SK-N-SH (cell line): Measurements from ENCODE around the gene XIAP. TPM values are rescaled to one million over a fixed set of nuclear protein-coding genes. Genes with fewer than 3 reads are reported as not detected.
A peak's percentile ranks its signal among the peaks of the same experiment; 100 is the strongest.

Experiments used
- CTCF ChIA-PET: fragments of 300-600, 350-600 bp; formaldehyde crosslinking; extraction: SDS; loops from one replicate; lab custom pipeline; 2021; lab: Yijun Ruan, JAX
- POLR2A ChIA-PET: fragments of 350-600 bp; sonication (Branson Sonifier 250); formaldehyde crosslinking; extraction: SDS; loops from one replicate; lab custom pipeline; 2020; ENCODE audit warnings: antibody characterized with exemption, inconsistent platforms; lab: Yijun Ruan, JAX
- DNase-seq: peaks from one replicate; pipeline ENCODE4 v3.0.0; 2012
- H2AFZ ChIP-seq: fragments of 200-600 bp; sonication (generic); 2 replicates; pipeline ENCODE4 v1.8.1; 2016; ENCODE audit warnings: antibody characterized with exemption, mild to moderate bottlenecking, low read depth
- H3F3A ChIP-seq: fragments of 200-600 bp; sonication (generic); replicated peaks from 2 replicates; pipeline ENCODE3; 2016; ENCODE audit warnings: antibody characterized with exemption, mild to moderate bottlenecking; ENCODE audit not compliant: insufficient read depth
- H3K27ac ChIP-seq, 2 experiments: fragments of 200-500 bp in 1 of 2; fragments of 200-600 bp in 1 of 2; sonication (Bioruptor generic) in 1 of 2; sonication (generic), shearing (Covaris generic) in 1 of 2; 2 replicates each; pipeline versions ENCODE4 v1.5.1 to v1.6.1; 2014 to 2016; ENCODE audit warnings: low read depth in 2 of 2, inconsistent platforms in 1 of 2, low read length in 1 of 2, mild to moderate bottlenecking in 1 of 2, mixed read lengths in 1 of 2
- H3K27me3 ChIP-seq: fragments of 200-600 bp; sonication (generic), shearing (Covaris generic); 2 replicates; pipeline ENCODE4 v1.6.1; 2016; ENCODE audit warnings: mixed run types; ENCODE audit not compliant: insufficient read depth
- H3K36me3 ChIP-seq, 2 experiments: fragments of 200-500 bp in 1 of 2; fragments of 200-600 bp in 1 of 2; sonication (Bioruptor generic) in 1 of 2; sonication (generic) in 1 of 2; replicated peaks in 1 of 2; 2 replicates each; pipeline versions ENCODE3 to v1.5.1; 2014 to 2016; ENCODE audit warnings: low read length in 1 of 2, mild to moderate bottlenecking in 1 of 2; ENCODE audit not compliant: insufficient read depth in 2 of 2, control insufficient read depth in 1 of 2
- H3K4me1 ChIP-seq, 2 experiments: fragments of 200-500 bp in 1 of 2; fragments of 200-600 bp in 1 of 2; sonication (Bioruptor generic) in 1 of 2; sonication (generic), shearing (Covaris generic) in 1 of 2; 2 replicates each; pipeline versions ENCODE4 v1.5.1 to v1.6.1; 2014 to 2016; ENCODE audit warnings: low read depth in 1 of 2, low read length in 1 of 2, mixed run types in 1 of 2; ENCODE audit not compliant: insufficient read depth in 2 of 2, control insufficient read depth in 1 of 2
- H3K4me2 ChIP-seq: fragments of 200-600 bp; sonication (generic), shearing (Covaris generic); 2 replicates; pipeline ENCODE4 v1.6.1; 2017; ENCODE audit warnings: mixed run types
- H3K4me3 ChIP-seq, 2 experiments: fragments of 200-500 bp in 1 of 2; fragments of 200-600 bp in 1 of 2; sonication (Bioruptor generic) in 1 of 2; sonication (generic), shearing (Covaris generic) in 1 of 2; 2 replicates each; pipeline versions ENCODE4 v1.5.1 to v1.8.1; 2014 to 2016; ENCODE audit warnings: low read depth in 2 of 2, inconsistent platforms in 1 of 2, low read length in 1 of 2, mild to moderate bottlenecking in 1 of 2, mixed read lengths in 1 of 2, moderate library complexity in 1 of 2
- H3K79me2 ChIP-seq: fragments of 200-600 bp; sonication (generic); 2 replicates; pipeline ENCODE4 v1.8.1; 2017; ENCODE audit warnings: mild to moderate bottlenecking; ENCODE audit not compliant: insufficient read depth
- H3K9ac ChIP-seq: fragments of 200-600 bp; sonication (generic); 2 replicates; pipeline ENCODE4 v1.6.1; 2017; ENCODE audit warnings: mixed run types
- H3K9me2 ChIP-seq: fragments of 200-600 bp; sonication (generic); 2 replicates; pipeline ENCODE4 v1.6.1; 2017; ENCODE audit warnings: mixed run types
- H3K9me3 ChIP-seq: fragments of 200-600 bp; sonication (generic); 2 replicates; pipeline ENCODE4 v1.6.1; 2017; ENCODE audit warnings: mixed run types, mild to moderate bottlenecking, moderate library complexity
- H4K20me1 ChIP-seq: fragments of 200-600 bp; sonication (generic); 2 replicates; pipeline ENCODE4 v1.6.1; 2017; ENCODE audit warnings: mild to moderate bottlenecking, mixed run types; ENCODE audit not compliant: insufficient read depth
- CTCF ChIP-seq: fragments of 200-600 bp; sonication (generic); IDR thresholded peaks from 2 replicates; pipeline ENCODE4 v1.6.1; 2017; ENCODE audit warnings: antibody characterized with exemption, mild to moderate bottlenecking, moderate library complexity
- ELF1 ChIP-seq: IDR thresholded peaks from 2 replicates; pipeline ENCODE4 v1.4.0; 2012
- EP300 ChIP-seq, 2 experiments: IDR thresholded peaks; 2 replicates each; pipeline versions ENCODE4 v1.4.0 to v1.6.1; 2012; ENCODE audit warnings: borderline replicate concordance in 1 of 2, low read depth in 1 of 2, low read length in 1 of 2
- FOSL2 ChIP-seq: IDR thresholded peaks from 2 replicates; pipeline ENCODE4 v1.4.0; 2012; ENCODE audit warnings: low read depth, mild to moderate bottlenecking, moderate library complexity, borderline replicate concordance
- FOXJ3 ChIP-seq: sonication (generic); formaldehyde crosslinking; IDR thresholded peaks from 2 replicates; pipeline ENCODE4 v1.5.1; 2020; ENCODE audit warnings: mild to moderate bottlenecking, missing genetic modification reagents
- FOXM1 ChIP-seq: IDR thresholded peaks from 2 replicates; pipeline ENCODE4 v1.4.0; 2012; ENCODE audit warnings: low read depth, mild to moderate bottlenecking
- GABPA ChIP-seq: IDR thresholded peaks from 2 replicates; pipeline ENCODE4 v1.4.0; 2012; ENCODE audit warnings: low read depth, mild to moderate bottlenecking
- GATA2 ChIP-seq: sonication (generic); formaldehyde crosslinking; IDR thresholded peaks from 2 replicates; pipeline ENCODE4 v1.5.0; 2020; ENCODE audit warnings: mild to moderate bottlenecking, missing genetic modification reagents
- JUND ChIP-seq: IDR thresholded peaks from 2 replicates; pipeline ENCODE4 v1.4.0; 2012
- MAX ChIP-seq: IDR thresholded peaks from 2 replicates; pipeline ENCODE4 v1.4.0; 2012; ENCODE audit warnings: low read depth
- MEF2A ChIP-seq: IDR thresholded peaks from 2 replicates; pipeline ENCODE4 v1.4.0; 2012; ENCODE audit warnings: low read depth, borderline replicate concordance
- MXI1 ChIP-seq: IDR thresholded peaks from 2 replicates; pipeline ENCODE4 v1.6.1; 2012; ENCODE audit warnings: mild to moderate bottlenecking, low read depth, low read length, improper control_type of control experiment
- NFIC ChIP-seq: IDR thresholded peaks from 2 replicates; pipeline ENCODE4 v1.4.0; 2012; ENCODE audit warnings: borderline replicate concordance
- NRF1 ChIP-seq: IDR thresholded peaks from 2 replicates; pipeline ENCODE4 v1.6.1; 2012; ENCODE audit warnings: low read depth, mild to moderate bottlenecking, low read length
- PBX3 ChIP-seq: IDR thresholded peaks from 2 replicates; pipeline ENCODE4; 2012
- POLR2AphosphoS5 ChIP-seq: IDR thresholded peaks from 2 replicates; pipeline ENCODE4 v1.6.1; 2012; ENCODE audit warnings: low read depth, low read length
- REST ChIP-seq: IDR thresholded peaks from 2 replicates; pipeline ENCODE4 v1.6.1; 2012; ENCODE audit warnings: mild to moderate bottlenecking, low read depth, low read length, moderate library complexity
- RXRA ChIP-seq: IDR thresholded peaks from 2 replicates; pipeline ENCODE4 v1.4.0; 2012; ENCODE audit warnings: low read depth, mild to moderate bottlenecking, borderline replicate concordance
- SMC3 ChIP-seq: IDR thresholded peaks from 2 replicates; pipeline ENCODE4 v1.6.1; 2012; ENCODE audit warnings: low read depth, low read length, improper control_type of control experiment
- TCF12 ChIP-seq: IDR thresholded peaks from 2 replicates; pipeline ENCODE4 v1.4.0; 2012
- TEAD4 ChIP-seq: IDR thresholded peaks from 2 replicates; pipeline ENCODE4 v1.4.0; 2012; ENCODE audit warnings: mild to moderate bottlenecking, borderline replicate concordance; ENCODE audit not compliant: insufficient read depth
- YY1 ChIP-seq: IDR thresholded peaks from 2 replicates; pipeline ENCODE4 v1.4.0; 2012; ENCODE audit warnings: low read depth, mild to moderate bottlenecking
- ZBTB33 ChIP-seq: IDR thresholded peaks from 2 replicates; pipeline ENCODE4 v1.4.0; 2012; ENCODE audit warnings: low read depth, borderline replicate concordance
- WGBS: methylation state at CpG from one replicate; pipeline ENCODE4 v1.1.6; 2017; ENCODE audit warnings: low lambda C conversion rate; 5-methylcytosine and 5-hydroxymethylcytosine counted together
- polyA plus RNA-seq, 3 experiments: library from polyadenylated mRNA; depleted of rRNA; stranded (reverse); fragments of >200 nt; gene quantifications; 2 replicates each; pipeline ENCODE4 v1.2.3, GENCODE V29; 2012

Gene XIAP
- polyA plus RNA-seq, 1 of the 3 experiments (the other 2 are of a cell fraction): 9.1 TPM

GRCh38 chrX:123834116-123834515 is 25.7 kb upstream of the XIAP start (continued):
- TF ChIP-seq FOXJ3 (CRISPR knock-in tag) (no peak), FOSL2 (no peak), ZBTB33 (no peak), FOXM1 (no peak), TEAD4 (no peak)

- H3K9ac ChIP-seq: no peak overlapping the region
- no peaks in the 10 kb centered on the region for H3F3A ChIP-seq
- peak overlapping the region in 1 of 2 experiments; percentile 38; a peak in 2 of 4 replicates for H3K27ac ChIP-seq
- no peaks in the 10 kb centered on the region for H3K36me3 ChIP-seq
- H3K4me2 ChIP-seq: peak overlapping the region; percentile 38; the same call in 1 of the 2 replicates
- no peak for DNase-seq
- no peaks in the 10 kb centered on the region for H3K4me1 ChIP-seq
- no peak overlapping the region for H2AFZ ChIP-seq
- ChIA-PET POLR2A (no interaction called here), CTCF (interaction anchor here (0.9 to 1.6 kb wide), 2 partner anchors 12 to 20 kb away, joined by 3 read pairs; no protein-coding TSS in a partner anchor)
- no peaks in the 10 kb centered on the region for H3K9me2 ChIP-seq
- WGBS: 38% methylated on average over 6 of the region's 6 CpGs
- no peaks in the 10 kb centered on the region for H3K9me3 ChIP-seq
- no peaks in the 10 kb centered on the region; the same call in 1 of the 2 replicates for H3K27me3 ChIP-seq
- H3K4me3 ChIP-seq: no peak overlapping the region
- H4K20me1 ChIP-seq: no peaks in the 10 kb centered on the region
- H3K79me2 ChIP-seq: no peaks in the 10 kb centered on the region
- TF ChIP-seq MXI1 (no peak), MAX (no peak), REST (no peak), SMC3 (no peak), TCF12 (peak; percentile 10; the same call in 1 of the 2 replicates), MEF2A (no peak), PBX3 (0 out of 2 replicates have a peak, but pooled peaks have one; percentile 20), CTCF (no peak), JUND (peak; percentile 50), YY1 (no peak), NFIC (peak; percentile 59; the same call in 1 of the 2 replicates), FOSL2 (peak; percentile 64), ELF1 (no peak), GABPA (no peak), POLR2AphosphoS5 (no peak), FOXM1 (no peak), RXRA (no peak), EP300 (IDR thresholded peaks at IDR 0.05; ENCODE audit: borderline replicate concordance in 1 of 2, low read depth in 1 of 2, low read length in 1 of 2) (0 out of 4 replicates have a peak, but pooled peaks of 1 of the 2 experiments have one; percentile 19), GATA2 (no peak), NRF1 (no peak)
These were observed 24.0 kb upstream of the XIAP start for GRCh38 chrX:123835661-123836371.
